GM12878 (cell line): ENCODE results near the gene PREX1. TPM values are rescaled to one million over a fixed set of nuclear protein-coding genes. Genes with fewer than 3 reads are reported as not detected.

ENCODE experiments used
- ATAC-seq: fragments of 200-7000 bp; cut with Tn5 transposase; 3 replicates; pipeline ENCODE4 v1.9.1; 2020; ENCODE audit warnings: mild to moderate bottlenecking, moderate library complexity
- BruUV-seq: library from RNA; stranded (reverse); fragments of 400-500 nt; replicated peaks from 2 replicates; lab custom pipeline; 2021; lab: Mats Ljungman, UMichigan
- CTCF ChIA-PET: fragments of 300-600 bp; sonication (Branson Sonifier 250); formaldehyde crosslinking; extraction: SDS; loops from one replicate; lab custom pipeline; 2021; ENCODE audit warnings: inconsistent platforms; lab: Yijun Ruan, JAX
- POLR2A ChIA-PET: fragments of 350-600 bp; formaldehyde crosslinking; extraction: SDS; loops from one replicate; lab custom pipeline; 2021; ENCODE audit warnings: inconsistent platforms; lab: Charles Lee
- RAD21 ChIA-PET: fragments of 300-600 bp; sonication (Branson Sonifier 250); formaldehyde crosslinking; loops from one replicate; lab custom pipeline; 2023; ENCODE audit warnings: antibody characterized with exemption; ENCODE audit not compliant: unreplicated experiment; lab: Charles Lee
- SMC1A ChIA-PET: fragments of 300-600 bp; sonication (Branson Sonifier 250); formaldehyde crosslinking; loops from one replicate; lab custom pipeline; 2023; ENCODE audit not compliant: unreplicated experiment, uncharacterized antibody; lab: Charles Lee
- DNase-seq: peaks from one replicate; pipeline ENCODE4 v3.0.0-alpha.2; 2011; ENCODE audit warnings: low read depth, low spot score
- FAIRE-seq: peaks from 3 replicates; lab custom pipeline; 2011; peaks lifted over from hg19 to GRCh38; lab: Jason Lieb, UNC
- H2AFZ ChIP-seq: 2 replicates; pipeline ENCODE4 v1.6.0; 2011; ENCODE audit warnings: low read depth, low read length, control low read depth; ENCODE audit not compliant: control insufficient read depth
- H3K27ac ChIP-seq: 2 replicates; pipeline ENCODE4 v1.5.1; 2011; ENCODE audit warnings: control low read depth; ENCODE audit not compliant: control insufficient read depth, insufficient read depth
- H3K27me3 ChIP-seq, 2 experiments: replicated peaks in 1 of 2; 2 replicates each; pipeline versions ENCODE4 v1.6.0 to v1.6.1; 2011; ENCODE audit warnings: low read length in 1 of 2; ENCODE audit not compliant: control insufficient read depth in 2 of 2, insufficient read depth in 2 of 2
- H3K36me3 ChIP-seq, 2 experiments: 2 replicates each; pipeline ENCODE4 v1.5.1; 2011; ENCODE audit warnings: low read length in 1 of 2; ENCODE audit not compliant: control insufficient read depth in 2 of 2, insufficient read depth in 2 of 2
- H3K4me1 ChIP-seq: 2 replicates; pipeline ENCODE4 v1.6.1; 2011; ENCODE audit warnings: mild to moderate bottlenecking, low read length, moderate library complexity, mixed read lengths; ENCODE audit not compliant: control insufficient read depth, insufficient read depth
- H3K4me2 ChIP-seq: 2 replicates; pipeline ENCODE4 v1.6.0; 2011; ENCODE audit warnings: control low read depth; ENCODE audit not compliant: control insufficient read depth, insufficient read depth
- H3K4me3 ChIP-seq: fragments of 200-600 bp; sonication (generic); 2 replicates; pipeline ENCODE4 v1.5.1; 2016
- H3K79me2 ChIP-seq: 2 replicates; pipeline ENCODE4 v1.6.0; 2011; ENCODE audit warnings: low read length; ENCODE audit not compliant: control insufficient read depth, insufficient read depth
- H3K9ac ChIP-seq: 2 replicates; pipeline ENCODE4 v1.8.0; 2011; ENCODE audit warnings: low read length, control low read depth, mixed read lengths; ENCODE audit not compliant: control insufficient read depth, insufficient read depth
- H3K9me3 ChIP-seq: replicated peaks from 3 replicates; pipeline ENCODE4 v1.5.1; 2011; ENCODE audit warnings: mild to moderate bottlenecking, low read length; ENCODE audit not compliant: control insufficient read depth, insufficient read depth
- H4K20me1 ChIP-seq: 2 replicates; pipeline ENCODE4 v1.6.0; 2011; ENCODE audit not compliant: control insufficient read depth, insufficient read depth
- BCL3 ChIP-seq: IDR thresholded peaks from 2 replicates; pipeline ENCODE4 v1.6.1; 2011; ENCODE audit warnings: borderline replicate concordance, low read depth, mild to moderate bottlenecking, moderate library complexity, low read length; ENCODE audit not compliant: insufficient read depth, poor library complexity, severe bottlenecking
- ZSCAN29 ChIP-seq: fragments of 450-650 bp; IDR thresholded peaks from 2 replicates; pipeline ENCODE4 v1.6.1; 2017; ENCODE audit warnings: mild to moderate bottlenecking, moderate library complexity
- WGBS: methylation state at CpG from one replicate; pipeline ENCODE4 v1.1.6; 2016; ENCODE audit warnings: low lambda C conversion rate; ENCODE audit not compliant: insufficient replicate concordance, insufficient coverage; ENCODE audit errors: missing lambda C conversion rate; 5-methylcytosine and 5-hydroxymethylcytosine counted together
- in situ Hi-C: fragments of 300-500 bp; cut with MboI; formaldehyde crosslinking; loops from 9 replicates; pipeline ENCODE4 v1.14.3; 2018; ENCODE audit warnings: mixed read lengths
- intact Hi-C: fragments of 100-400 bp; cut with micrococcal nuclease; formaldehyde crosslinking; loops from one replicate; pipeline ENCODE4 v1.14.2; 2022; ENCODE audit not compliant: unreplicated experiment
- polyA plus RNA-seq, 11 experiments: library from polyadenylated mRNA; depleted of rRNA in 4 of 11; unstranded in 6 of 11; stranded (reverse) in 5 of 11; fragments of >200 nt; fragmentation: Nextera tagmentation in 4 of 11; fragmentation: Illumina TruSeq in 1 of 11; extraction: Ambion mirVana in 4 of 11; extraction: Trizol in 1 of 11; gene quantifications; 1 replicate in 1 of 11; 2 replicates in 10 of 11; pipeline versions ENCODE4 v1.2.1 to v1.2.3, GENCODE V29; 2011 to 2016; ENCODE audit warnings: inconsistent platforms in 2 of 11, missing spikeins in 2 of 11, low read depth in 1 of 11
- total RNA-seq, 4 experiments: library from RNA; depleted of rRNA in 3 of 4; stranded (reverse); fragments of >200 nt in 3 of 4; fragmentation: Illumina TruSeq in 1 of 4; extraction: Trizol in 1 of 4; gene quantifications; 2 replicates each; pipeline versions ENCODE4 v1.2.1 to v1.2.3, GENCODE V29; 2013 to 2021

The PREX1 gene
- total and polyA plus RNA-seq, 10 of the 15 experiments (the other 5 are each of a cell fraction or from before 2014, with no cell fraction given), result 2.6 to 114 (median 38.9) TPM

- 43% methylated on average over 9 of the region's 9 CpGs for WGBS
- POLR2A ChIA-PET, result no interaction called here
Observed at GRCh38 chr20:48770700-48771442, 56.9 kb downstream of the PREX1 start.

More at GRCh38 chr20:48770700-48771442, 56.9 kb downstream of the PREX1 start:
- Histone ChIP-seq H2AFZ (no peak overlapping the region), H3K4me2 (no peak overlapping the region), H3K79me2 (peaks cover 90% of the 10 kb centered on the region), H3K4me1 (peaks cover 59% of the 10 kb centered on the region), H3K27me3 (no peaks in the 10 kb centered on the region), H3K4me3 (no peak overlapping the region), H4K20me1 (no peaks in the 10 kb centered on the region; the same call in 1 of the 2 replicates), H3K9ac (no peak overlapping the region), H3K9me3 (peaks cover 7% of the 10 kb centered on the region; the same call in 2 of the 3 replicates), H3K27ac (no peak overlapping the region), H3K36me3 (peaks cover 9 to 25% of the 10 kb centered on the region in 2 experiments; a peak in 3 of 4 replicates)
- ChIA-PET CTCF (no interaction called here), SMC1A (interaction anchor here (0.9 to 2.1 kb wide), 9 partner anchors 9 to 56 kb away, joined by 3 to 14 read pairs (median 4); no protein-coding TSS in a partner anchor), RAD21 (interaction anchor here (0.6 to 2.8 kb wide), 3 partner anchors 14 to 112 kb away, joined by 3 to 15 read pairs (median 3); no protein-coding TSS in a partner anchor)
- in situ Hi-C loops (no loop called here), intact Hi-C loops (no loop called here)
- no peak for DNase-seq
- no peak for ATAC-seq
- TF ChIP-seq ZSCAN29, result no peak
- peak; percentile 53 for TF ChIP-seq BCL3
- BruUV-seq, result no TSS peak
- FAIRE-seq, result no peak
